ENCODE results near the gene NCBP2L.

Gene NCBP2L

DNA sequence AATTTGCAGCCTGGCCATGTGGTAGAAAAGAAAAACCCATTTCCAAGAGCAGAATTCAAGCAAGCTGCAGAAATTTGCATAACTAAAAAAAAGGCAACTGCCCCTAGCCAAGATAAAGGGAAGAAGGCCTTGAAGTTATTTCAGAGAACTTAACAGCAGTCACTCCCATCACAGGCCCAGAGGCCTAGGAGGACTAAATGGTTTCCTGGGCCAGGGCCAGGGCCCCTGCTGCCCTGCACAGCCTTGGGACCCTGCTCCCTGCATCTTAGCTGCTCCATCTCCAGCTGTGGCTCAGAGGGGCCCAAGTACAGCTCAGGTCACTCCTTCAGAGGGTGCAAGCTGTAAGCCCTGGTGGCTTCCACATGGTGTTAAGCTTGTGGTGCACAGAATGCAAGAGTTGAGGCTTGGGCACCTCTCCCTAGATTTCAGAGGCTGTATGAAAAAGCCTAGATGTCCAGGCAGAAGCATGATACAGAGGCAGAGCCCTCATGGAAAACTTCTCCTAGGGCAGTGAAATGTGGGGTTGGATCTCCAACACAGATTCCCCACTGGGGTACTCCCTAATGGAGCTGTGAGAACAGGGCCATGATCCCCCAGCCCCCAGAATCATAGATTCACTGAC, 41.5 kb downstream of the NCBP2L start:
- no peak for DNase-seq

DNA sequence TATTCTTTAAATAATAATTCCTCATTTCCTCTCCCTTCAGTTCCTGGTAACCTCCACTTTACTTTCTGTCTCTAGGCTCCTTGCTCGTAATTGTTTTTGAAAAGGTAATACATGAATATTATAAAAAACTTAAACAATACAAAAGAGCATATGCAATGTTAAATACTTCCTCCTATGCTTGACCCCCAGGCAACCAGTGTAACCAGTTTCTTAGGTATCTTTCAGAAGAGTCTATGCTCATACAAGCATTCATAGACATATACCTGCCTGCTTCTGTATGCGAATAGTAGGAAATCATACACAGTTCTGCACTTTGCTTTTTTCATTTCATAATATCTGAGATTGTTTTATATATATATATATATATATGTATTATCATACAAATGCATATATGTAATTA, 45.5 kb downstream of the NCBP2L start:
- no peak for DNase-seq

DNA sequence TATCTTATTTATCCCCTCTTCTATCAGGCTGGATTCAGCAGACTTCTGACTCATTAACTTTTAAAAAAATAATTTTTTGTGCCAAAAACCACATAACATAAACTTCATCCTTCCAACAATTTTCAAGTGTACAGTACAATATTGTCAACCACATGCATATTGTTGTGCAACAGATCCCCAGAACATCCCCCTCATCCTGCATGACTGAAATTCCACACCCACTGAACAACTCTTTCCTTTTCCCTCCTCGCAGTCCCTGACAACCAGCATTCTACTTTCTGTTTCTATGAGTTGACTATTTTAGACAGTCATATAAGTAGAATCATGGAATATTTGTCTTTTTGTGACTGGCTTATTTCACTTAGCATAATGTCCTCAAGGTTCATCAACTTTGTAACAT, 45.9 kb downstream of the NCBP2L start:
- DNase-seq = no peak

DNA sequence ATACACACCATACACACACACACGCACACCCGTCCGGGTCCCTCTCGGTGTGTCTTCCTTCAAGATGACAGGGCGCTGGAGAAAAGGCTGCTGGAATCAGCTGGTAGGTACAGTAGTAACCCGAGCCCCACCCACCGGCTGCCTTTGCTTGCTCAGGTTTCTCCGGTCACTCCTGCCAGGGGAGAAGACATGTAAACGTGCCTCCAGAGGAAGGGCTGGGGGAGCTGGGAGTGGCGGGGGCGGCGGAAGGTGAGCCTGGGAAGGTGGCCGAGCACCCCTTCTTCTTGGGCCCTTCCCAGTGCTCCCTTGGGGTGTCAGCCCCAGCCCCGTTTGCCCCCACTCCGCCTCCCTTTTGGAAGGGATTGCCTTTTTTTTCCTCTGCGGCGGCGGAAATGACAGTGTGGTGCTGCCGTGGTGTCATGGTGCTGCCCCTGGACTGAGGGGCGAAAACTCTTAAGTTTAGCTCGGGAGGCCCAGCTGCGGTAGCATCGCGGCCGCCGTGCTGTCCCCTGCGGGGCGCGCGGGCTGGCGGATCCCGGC, 48.2 kb downstream of the NCBP2L start, which contains the start of gene MID2:
Gene MID2, plus strand, starts transcription at position 169 of the 540 bp plus-strand sequence. CDS start 561 bp downstream, outside the sequence.
- peak; percentile 46 for DNase-seq

DNA sequence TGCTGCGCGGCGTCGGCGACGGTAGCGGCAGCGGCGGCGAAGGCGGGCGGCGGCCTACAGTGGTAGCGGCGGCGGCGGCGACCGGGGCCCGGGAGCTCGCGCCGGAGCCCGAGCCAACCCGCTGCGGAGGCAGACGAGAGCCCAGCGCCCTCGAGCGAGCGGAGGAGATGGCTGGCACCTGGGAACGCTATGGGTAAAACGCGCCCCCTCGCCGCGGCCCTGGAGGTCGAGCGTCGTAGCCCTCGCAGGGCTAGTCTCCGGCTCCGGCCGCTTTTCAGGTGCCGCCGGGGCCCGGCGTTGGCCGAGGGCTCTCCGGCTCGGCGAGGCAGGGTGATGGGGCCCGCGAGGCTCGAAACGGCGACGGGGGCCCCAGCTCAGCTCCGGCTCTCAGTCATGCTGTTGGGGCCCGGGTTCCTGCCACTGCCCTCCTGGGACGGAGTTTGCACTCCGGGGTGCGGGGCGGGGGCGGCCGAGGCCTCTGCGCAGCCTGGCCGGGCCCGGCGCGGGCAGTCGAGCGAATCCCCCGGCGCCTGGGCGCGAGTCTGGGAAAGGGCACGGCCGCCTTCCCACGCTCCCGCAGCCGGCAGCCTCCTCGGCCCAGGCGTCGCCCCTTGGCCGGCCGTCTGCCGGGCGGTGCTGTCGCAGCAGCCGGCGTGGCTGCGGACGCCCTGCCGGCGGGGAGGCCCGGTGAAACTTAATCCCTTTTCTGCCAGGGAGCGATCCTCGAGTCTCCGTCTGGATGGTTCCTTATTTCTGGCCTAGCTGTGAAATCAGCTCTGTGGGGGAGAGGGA, 48.9 kb downstream of the NCBP2L start:
- peak; percentile 35 for DNase-seq

DNA sequence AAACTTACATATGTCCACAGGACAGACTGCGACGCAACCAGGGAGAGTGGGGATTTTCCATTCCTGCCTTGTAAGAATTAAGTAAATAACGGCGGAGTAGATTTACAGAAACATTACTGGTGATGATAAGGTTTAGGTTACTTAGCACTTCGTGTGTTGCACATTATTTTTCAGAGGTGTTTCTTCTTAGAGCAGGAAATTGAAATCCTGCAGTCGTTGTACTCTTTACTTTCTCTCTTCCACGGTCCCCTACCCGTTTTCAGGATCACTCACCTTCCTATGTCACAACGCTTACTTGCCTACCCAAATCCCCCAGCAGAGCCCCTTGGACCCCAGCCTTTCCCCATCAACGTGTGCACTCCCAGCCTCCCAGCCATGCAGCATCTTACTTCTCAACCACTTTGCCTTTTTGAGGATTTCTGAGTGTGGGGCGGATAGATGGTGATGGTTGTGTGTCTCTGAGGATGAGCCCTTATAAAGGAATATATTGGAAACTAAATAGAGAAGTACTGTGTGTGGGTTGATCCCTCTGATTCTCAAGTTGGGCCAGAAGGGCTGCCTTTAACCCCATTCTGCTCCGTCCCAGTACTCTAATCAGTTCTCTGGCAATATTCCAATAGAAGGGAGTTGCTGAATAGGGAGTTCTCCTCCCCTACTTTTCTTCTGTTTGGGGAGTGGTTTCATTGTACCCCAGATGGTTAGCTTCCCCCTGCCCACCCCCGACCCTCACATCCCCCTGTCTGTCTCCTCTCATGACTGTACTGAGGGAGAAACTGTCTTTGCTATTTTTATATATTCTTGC, 49.7 kb downstream of the NCBP2L start:
- no peak for DNase-seq

DNA sequence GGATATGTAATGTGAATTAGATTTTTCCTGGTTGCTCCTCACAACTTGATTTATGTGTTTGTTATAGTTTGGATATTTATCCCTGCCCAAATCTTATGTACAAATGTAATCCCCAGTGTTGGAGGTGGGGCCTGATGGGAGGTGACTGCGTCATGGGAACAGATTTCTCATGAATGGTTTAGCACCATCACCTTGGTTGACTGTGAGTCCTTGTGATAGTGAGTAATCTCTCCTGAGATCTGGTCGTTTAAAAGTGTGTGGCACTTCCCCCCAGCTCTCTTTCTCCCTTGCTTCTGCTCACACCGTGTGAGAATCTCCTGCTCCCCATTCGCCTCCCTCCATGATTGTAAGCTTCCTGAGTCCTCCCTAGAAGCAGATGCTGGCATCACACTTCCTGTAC, 50.3 kb downstream of the NCBP2L start:
- DNase-seq = no peak

DNA sequence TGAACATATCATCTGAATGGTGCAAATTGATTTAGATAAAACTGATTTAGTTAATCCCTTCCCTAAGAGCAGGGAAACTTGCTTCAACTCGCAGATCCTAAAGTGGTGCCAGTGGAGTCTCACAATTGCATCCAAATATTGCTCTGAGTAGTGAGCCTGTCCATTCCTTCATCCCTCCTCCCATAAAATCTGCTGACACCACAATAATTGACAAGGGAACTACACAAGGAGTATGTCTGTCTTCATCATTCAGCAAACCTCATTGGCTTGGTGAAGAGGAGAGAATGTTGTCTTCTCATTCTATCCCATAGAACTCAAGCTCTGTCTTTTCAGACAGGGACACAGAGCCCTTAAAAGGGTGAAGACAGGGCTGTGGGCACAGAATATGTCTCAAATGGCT, 52.3 kb downstream of the NCBP2L start:
- no peak for DNase-seq

DNA sequence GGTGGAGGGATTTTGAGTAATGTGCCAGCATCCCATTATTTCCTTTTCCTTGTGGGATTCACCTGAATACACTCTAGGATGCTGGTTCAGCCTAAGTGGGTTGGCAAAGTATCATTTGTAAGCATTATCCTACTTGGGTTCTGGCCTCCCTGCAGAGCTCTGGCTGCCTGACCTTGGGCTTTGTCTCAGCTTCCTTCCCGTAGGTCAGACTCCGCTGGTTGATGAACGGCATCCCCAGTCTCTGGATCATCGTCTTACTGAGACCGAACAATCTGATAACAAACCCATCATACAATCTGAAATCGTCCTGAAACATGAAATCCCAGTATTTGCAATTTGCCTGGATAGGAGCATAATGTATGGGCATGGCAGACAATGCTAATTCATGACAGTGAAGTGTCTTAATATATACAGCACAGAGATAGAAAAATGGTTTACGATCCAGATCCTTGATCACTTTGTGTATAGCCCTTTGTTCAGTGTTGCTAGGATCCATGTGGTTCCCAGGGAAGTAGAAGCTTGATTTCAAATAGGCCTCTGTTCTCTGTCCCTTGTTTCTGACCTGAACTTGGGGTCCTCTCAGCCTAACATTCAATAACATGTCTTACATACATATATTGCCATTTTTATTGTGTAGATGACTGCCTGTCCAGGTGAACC, 53.7 kb downstream of the NCBP2L start:
- DNase-seq = no peak

DNA sequence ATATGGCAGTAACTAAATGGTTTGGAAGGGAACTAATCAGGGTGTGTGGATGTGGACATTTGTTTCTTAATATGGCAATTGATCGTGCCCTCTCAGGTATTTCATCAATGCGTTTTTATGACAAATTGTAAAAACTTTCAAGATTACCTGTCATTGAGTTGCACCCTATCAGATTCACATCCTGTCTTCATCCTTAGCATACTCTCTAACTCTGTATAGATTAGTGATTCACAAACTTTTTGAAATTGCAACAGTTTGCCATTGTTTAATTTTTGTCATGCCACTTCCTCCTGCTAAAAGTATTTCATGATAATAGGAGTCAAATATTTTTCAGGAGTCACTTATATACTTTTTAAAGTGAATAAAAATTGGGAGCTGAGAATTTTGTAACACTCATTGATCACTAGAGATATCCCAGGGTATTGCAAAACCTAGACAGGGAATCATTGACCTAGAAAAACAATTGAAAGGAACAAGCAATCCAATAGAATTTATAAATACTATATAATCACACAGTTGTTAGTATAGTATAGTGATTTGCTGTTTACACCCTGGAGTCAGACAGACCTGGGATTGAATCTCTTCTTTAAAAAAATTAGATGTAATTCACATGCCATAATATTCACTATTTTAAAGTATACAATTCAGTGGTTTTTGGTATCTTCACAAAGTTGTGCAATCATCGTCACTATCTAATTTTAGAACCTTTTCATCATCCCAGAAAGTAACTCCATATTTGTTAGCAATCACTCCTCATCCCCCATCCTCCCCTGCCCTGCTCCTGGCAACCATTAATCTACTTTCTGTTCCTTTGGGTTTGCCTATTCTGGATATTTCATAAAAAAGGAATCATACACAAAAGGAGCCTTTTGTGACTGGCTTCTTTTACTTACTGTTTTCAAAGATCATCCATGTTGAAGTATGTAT, 57.0 kb downstream of the NCBP2L start:
- DNase-seq = no peak

DNA sequence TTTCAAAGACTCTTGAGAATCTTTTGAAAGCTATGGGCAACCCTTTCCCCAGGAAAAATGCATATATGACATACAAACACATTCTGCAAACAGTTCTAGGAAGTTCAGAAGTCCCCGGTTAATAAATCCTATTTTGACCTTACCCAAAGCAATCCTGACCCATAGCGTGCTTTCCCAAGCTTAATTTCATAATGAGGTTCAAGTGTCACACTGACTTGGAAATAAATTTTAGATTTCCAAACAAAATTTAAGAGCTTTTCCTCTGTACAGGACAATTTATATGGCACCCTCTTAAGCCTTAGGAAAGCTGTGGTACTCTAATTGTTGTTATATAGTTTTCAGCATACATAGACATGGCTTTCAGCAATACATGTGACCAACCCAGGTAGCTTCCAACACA, 59.4 kb downstream of the NCBP2L start:
- DNase-seq = no peak

DNA sequence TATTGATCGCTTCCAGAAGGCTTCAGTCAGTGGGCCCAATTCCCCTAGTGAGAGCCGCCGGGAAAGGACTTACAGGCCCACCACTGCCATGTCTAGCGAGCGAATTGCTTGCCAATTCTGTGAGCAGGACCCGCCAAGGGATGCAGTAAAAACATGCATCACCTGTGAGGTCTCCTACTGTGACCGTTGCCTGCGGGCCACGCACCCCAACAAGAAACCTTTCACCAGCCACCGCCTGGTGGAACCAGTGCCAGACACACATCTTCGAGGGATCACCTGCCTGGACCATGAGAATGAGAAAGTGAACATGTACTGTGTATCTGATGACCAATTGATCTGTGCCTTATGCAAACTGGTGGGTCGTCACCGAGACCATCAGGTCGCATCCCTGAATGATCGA, 63.4 kb downstream of the NCBP2L start:
- no peak for DNase-seq

DNA sequence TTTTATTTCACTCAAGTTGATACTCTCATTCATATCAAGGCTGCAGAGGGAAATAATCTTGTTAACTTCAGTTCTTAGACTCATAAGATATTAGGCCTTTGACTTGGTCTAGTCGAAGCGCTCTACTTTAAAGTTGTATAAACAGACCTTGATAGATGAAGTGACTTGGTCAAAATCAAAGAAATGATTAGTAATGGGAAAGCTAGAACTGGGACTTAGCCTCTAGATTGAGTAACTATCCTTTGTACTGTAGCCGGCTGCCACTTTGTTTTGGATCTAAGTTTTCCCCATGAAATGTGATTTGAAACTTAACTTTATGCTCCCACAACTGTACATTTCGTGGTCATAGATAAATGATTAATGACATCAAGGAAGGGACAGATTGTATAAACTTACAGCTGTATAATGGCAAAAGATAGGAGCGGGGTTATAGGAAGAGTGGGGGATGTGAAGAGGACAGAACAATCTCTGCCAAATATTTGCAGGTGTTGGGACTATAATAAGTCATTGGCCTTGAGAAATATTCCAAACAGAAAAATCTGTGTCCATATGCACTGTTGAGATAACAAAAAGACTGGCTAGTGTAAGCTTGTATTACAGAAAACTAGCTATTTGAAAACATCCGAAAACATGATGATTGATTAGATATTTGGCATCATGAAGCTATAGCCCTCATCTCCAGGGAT, 65.3 kb downstream of the NCBP2L start:
- no peak for DNase-seq
